BLaER1 treated with 17β-estradiol and CSF1 and Interleukin-3, amounts not matched to agents 10 nM and 100 nM (cell line): Measurements from ENCODE around the gene CORO2B.
"Not testable (repeated sequence)": the region's sequence is repeated elsewhere in the genome, so short reads cannot be mapped to it uniquely, and the experiment has no call there.

Source experiments
- H3K27ac ChIP-seq, 11 experiments: shearing (Covaris generic); formaldehyde crosslinking; 2 replicates each; pipeline ENCODE4 v1.8.1; 2022
- H3K27me3 ChIP-seq, 11 experiments: shearing (Covaris generic); formaldehyde crosslinking; 2 replicates each; pipeline ENCODE4 v1.8.1; 2022
- H3K36me3 ChIP-seq, 11 experiments: shearing (Covaris generic); formaldehyde crosslinking; 2 replicates each; pipeline ENCODE4 v1.8.1; 2022
- H3K4me1 ChIP-seq, 10 experiments: shearing (Covaris generic); formaldehyde crosslinking; 2 replicates each; pipeline ENCODE4 v1.8.1; 2022
- H3K4me2 ChIP-seq, 11 experiments: shearing (Covaris generic); formaldehyde crosslinking; 2 replicates each; pipeline ENCODE4 v1.8.1; 2022
- H3K4me3 ChIP-seq, 10 experiments: shearing (Covaris generic); formaldehyde crosslinking; 2 replicates each; pipeline ENCODE4 v1.8.1; 2022
- H3K9ac ChIP-seq, 11 experiments: shearing (Covaris generic); formaldehyde crosslinking; 2 replicates each; pipeline ENCODE4 v1.8.1; 2022
- H3K9me3 ChIP-seq, 11 experiments: shearing (Covaris generic); formaldehyde crosslinking; replicated peaks in 1 of 11; 2 replicates each; pipeline ENCODE4 v1.8.1; 2022
- H4K20me1 ChIP-seq, 11 experiments: shearing (Covaris generic); formaldehyde crosslinking; 2 replicates each; pipeline ENCODE4 v1.8.1; 2022
- Cebpa-rat ChIP-seq, 11 experiments: shearing (Covaris generic); IDR thresholded peaks; 2 replicates each; pipeline ENCODE4 v1.8.1; 2022

The CORO2B gene

GRCh38 chr15:68646696-68647095 is 67.9 kb downstream of the CORO2B start:
- H3K27me3 ChIP-seq, result no peaks in the 10 kb centered on the region
- TF ChIP-seq Cebpa-rat (IDR thresholded peaks at IDR 0.05), result no peak
- no peak overlapping the region for H3K27ac ChIP-seq
- peaks cover 23 to 38% (median 34%) of the 10 kb centered on the region in 10 experiments for H3K4me1 ChIP-seq
- H4K20me1 ChIP-seq, result 0 out of 22 replicates have a peak, but pooled peaks cover 0 to 7% (median 0%) of the 10 kb centered on the region in 11 experiments
- H3K9me3 ChIP-seq, result no peaks in the 10 kb centered on the region
- no peak overlapping the region for H3K4me3 ChIP-seq
- H3K4me2 ChIP-seq, result peak overlapping the region; percentile 3 to 75 (median 54); a peak in 16 of 22 replicates
- H3K36me3 ChIP-seq, result peaks cover 0 to 9% (median 0%) of the 10 kb centered on the region in 11 experiments; a peak in 4 of 22 replicates
- no peak overlapping the region for H3K9ac ChIP-seq

GRCh38 chr15:68647361-68647760 is 68.6 kb downstream of the CORO2B start:
- peaks cover 20 to 38% (median 33%) of the 10 kb centered on the region in 10 experiments for H3K4me1 ChIP-seq
- not testable (repeated sequence) for H3K9ac ChIP-seq, H3K4me2 ChIP-seq, H3K4me3 ChIP-seq, H3K9me3 ChIP-seq, H3K27me3 ChIP-seq, H4K20me1 ChIP-seq, H3K27ac ChIP-seq
- peaks cover 0 to 14% (median 0%) of the 10 kb centered on the region in 11 experiments; a peak in 5 of 22 replicates for H3K36me3 ChIP-seq

DNA sequence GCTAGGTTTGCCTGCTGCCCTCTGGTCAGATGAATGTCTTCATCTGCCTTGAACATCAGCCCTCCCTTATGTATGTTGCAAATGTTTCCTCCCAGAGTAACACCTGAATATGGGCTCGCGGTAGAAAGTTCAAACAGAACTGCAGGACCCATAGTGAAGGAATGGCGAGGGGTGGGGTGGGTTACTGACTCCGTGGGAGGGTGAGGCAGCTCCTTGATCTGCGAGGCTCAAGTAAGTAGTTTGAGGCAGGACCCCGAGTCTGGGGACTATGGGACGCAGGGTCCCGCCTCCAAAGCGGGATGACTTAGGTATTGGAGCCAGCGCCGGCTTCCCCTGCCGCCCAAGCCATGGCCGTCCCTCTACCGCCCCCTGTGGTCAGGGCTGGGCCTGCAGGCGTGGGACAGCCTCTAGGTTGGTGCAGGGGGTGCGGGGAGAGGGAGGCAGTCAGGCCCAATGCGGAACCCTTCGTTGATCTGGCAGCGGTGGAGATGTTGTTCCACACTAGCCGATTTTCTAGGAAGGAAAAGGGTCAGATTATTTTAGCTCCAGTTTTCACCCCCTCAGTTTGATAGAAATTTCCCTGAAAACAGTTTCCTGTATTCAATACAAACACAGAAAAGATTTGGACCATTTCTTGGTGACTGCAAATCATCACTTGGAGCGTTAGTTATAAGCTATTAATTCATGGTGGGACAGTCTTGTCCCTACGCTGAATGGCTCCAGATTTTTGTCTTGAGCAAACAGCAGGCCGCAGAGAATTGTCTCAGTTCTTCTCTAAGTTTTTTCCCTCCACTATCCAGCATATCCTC is 72.3 kb downstream of the CORO2B start:
- no peaks in the 10 kb centered on the region; a peak in 1 of 22 replicates for H4K20me1 ChIP-seq
- TF ChIP-seq Cebpa-rat (IDR thresholded peaks at IDR 0.05), result no peak
- H3K9ac ChIP-seq, result no peak overlapping the region
- H3K4me3 ChIP-seq, result no peak overlapping the region
- H3K4me2 ChIP-seq, result peak overlapping the region in 5 of 11 experiments; percentile 13 to 60 (median 40); a peak in 2 of 22 replicates
- H3K4me1 ChIP-seq, result peaks cover 8 to 20% (median 14%) of the 10 kb centered on the region in 10 experiments
- H3K27me3 ChIP-seq, result no peaks in the 10 kb centered on the region
- peaks cover 0 to 13% (median 0%) of the 10 kb centered on the region in 11 experiments; a peak in 3 of 22 replicates for H3K36me3 ChIP-seq
- H3K27ac ChIP-seq, result no peak overlapping the region
- H3K9me3 ChIP-seq, result no peaks in the 10 kb centered on the region

DNA sequence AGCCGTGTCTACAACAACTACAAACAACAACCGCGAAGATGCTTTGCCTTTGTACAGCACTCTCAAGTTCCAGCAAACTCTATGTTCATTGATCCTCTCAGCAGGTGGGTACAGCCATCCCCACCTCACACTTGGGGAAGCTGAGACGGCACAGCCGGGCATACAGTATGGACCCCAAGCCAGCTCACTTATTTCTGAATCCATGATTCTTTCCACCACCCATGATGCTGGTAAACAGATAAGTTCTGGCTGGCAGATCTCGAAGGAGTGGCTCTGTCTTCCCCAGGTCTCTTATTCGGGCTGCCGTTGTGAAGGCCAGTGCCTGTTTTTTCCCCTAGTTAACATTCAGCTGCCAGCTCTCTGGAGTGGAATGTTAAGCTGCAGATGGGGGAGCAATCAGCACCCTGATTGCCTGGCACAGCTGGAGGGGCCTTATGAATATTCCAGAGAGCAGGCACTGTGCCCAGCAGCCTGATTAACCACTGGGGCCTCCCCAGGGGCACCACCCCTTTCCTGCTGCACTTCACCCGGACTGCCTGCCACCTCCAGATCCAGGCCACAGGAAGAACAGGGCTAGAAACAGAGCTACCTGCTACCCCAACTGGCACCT is 73.2 kb downstream of the CORO2B start:
- Histone ChIP-seq H3K4me3 (no peak overlapping the region), H3K4me1 (peaks cover 0 to 13% (median 8%) of the 10 kb centered on the region in 10 experiments; a peak in 12 of 20 replicates), H3K27me3 (no peaks in the 10 kb centered on the region), H3K36me3 (peaks cover 0 to 13% (median 0%) of the 10 kb centered on the region in 11 experiments; a peak in 3 of 22 replicates), H3K9ac (peak overlapping the region in 1 of 11 experiments; percentile 41; a peak in 1 of 22 replicates), H4K20me1 (no peaks in the 10 kb centered on the region; a peak in 1 of 22 replicates), H3K4me2 (peak overlapping the region in 8 of 11 experiments; percentile 13 to 60 (median 33); a peak in 12 of 22 replicates), H3K27ac (no peak overlapping the region), H3K9me3 (no peaks in the 10 kb centered on the region)
- TF ChIP-seq Cebpa-rat (IDR thresholded peaks at IDR 0.05), result no peak

DNA sequence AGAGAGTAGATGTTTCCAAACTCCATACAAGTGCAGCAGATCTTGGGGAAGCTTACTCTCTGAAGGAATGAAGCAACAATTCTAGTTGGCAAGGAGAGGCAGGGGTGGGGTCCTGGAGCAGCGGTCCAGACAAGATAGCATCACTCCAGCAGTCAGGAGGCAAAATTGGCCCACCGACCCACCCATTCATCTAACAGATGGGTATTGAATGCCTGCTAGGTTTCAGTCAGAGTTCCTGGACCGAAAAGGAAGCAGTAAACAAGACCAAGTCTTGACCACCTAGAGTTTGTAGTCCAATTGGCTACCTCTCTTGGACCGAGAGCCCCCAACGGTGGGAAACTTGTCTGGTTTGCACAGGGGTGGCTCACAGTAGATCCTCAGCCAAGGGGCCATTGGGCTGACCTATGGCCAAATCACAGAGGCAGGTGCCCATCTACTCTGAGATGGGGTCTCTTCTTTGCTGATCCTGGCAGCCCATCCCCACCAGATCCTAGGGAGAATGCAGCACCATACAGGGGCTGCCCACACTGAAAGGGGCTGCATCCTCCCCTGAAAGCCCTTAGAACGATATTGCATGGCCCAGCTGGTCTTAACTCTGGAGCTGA is 74.3 kb downstream of the CORO2B start:
- Histone ChIP-seq H3K27me3 (no peaks in the 10 kb centered on the region), H3K9me3 (no peaks in the 10 kb centered on the region), H3K36me3 (peaks cover 0 to 13% (median 0%) of the 10 kb centered on the region in 11 experiments; a peak in 3 of 22 replicates), H3K4me2 (no peak overlapping the region), H3K4me1 (peaks cover 0 to 23% (median 13%) of the 10 kb centered on the region in 10 experiments; a peak in 16 of 20 replicates), H3K9ac (no peak overlapping the region), H4K20me1 (no peaks in the 10 kb centered on the region; a peak in 2 of 22 replicates), H3K4me3 (no peak overlapping the region), H3K27ac (no peak overlapping the region)
- TF ChIP-seq Cebpa-rat (IDR thresholded peaks at IDR 0.05), result no peak

GRCh38 chr15:68653801-68654200 is 75.0 kb downstream of the CORO2B start:
- no peak overlapping the region for H3K9ac ChIP-seq
- no peak overlapping the region for H3K27ac ChIP-seq
- H3K4me3 ChIP-seq, result no peak overlapping the region
- H4K20me1 ChIP-seq, result no peaks in the 10 kb centered on the region; a peak in 2 of 22 replicates
- H3K36me3 ChIP-seq, result peaks cover 0 to 13% (median 0%) of the 10 kb centered on the region in 11 experiments; a peak in 3 of 22 replicates
- H3K4me1 ChIP-seq, result peaks cover 0 to 30% (median 20%) of the 10 kb centered on the region in 10 experiments; a peak in 16 of 20 replicates
- no peak for TF ChIP-seq Cebpa-rat (IDR thresholded peaks at IDR 0.05)
- no peaks in the 10 kb centered on the region for H3K27me3 ChIP-seq
- H3K4me2 ChIP-seq, result no peak overlapping the region
- H3K9me3 ChIP-seq, result no peaks in the 10 kb centered on the region

GRCh38 chr15:68654786-68655560 is 76.2 kb downstream of the CORO2B start:
- Histone ChIP-seq H3K9ac (no peak overlapping the region), H3K9me3 (no peaks in the 10 kb centered on the region), H3K27me3 (no peaks in the 10 kb centered on the region), H4K20me1 (no peaks in the 10 kb centered on the region; a peak in 2 of 22 replicates), H3K4me2 (no peak overlapping the region), H3K4me1 (peaks cover 0 to 30% (median 20%) of the 10 kb centered on the region in 10 experiments; a peak in 16 of 20 replicates), H3K27ac (no peak overlapping the region), H3K36me3 (peaks cover 0 to 13% (median 0%) of the 10 kb centered on the region in 11 experiments; a peak in 3 of 22 replicates), H3K4me3 (no peak overlapping the region)
- no peak for TF ChIP-seq Cebpa-rat (IDR thresholded peaks at IDR 0.05)

DNA sequence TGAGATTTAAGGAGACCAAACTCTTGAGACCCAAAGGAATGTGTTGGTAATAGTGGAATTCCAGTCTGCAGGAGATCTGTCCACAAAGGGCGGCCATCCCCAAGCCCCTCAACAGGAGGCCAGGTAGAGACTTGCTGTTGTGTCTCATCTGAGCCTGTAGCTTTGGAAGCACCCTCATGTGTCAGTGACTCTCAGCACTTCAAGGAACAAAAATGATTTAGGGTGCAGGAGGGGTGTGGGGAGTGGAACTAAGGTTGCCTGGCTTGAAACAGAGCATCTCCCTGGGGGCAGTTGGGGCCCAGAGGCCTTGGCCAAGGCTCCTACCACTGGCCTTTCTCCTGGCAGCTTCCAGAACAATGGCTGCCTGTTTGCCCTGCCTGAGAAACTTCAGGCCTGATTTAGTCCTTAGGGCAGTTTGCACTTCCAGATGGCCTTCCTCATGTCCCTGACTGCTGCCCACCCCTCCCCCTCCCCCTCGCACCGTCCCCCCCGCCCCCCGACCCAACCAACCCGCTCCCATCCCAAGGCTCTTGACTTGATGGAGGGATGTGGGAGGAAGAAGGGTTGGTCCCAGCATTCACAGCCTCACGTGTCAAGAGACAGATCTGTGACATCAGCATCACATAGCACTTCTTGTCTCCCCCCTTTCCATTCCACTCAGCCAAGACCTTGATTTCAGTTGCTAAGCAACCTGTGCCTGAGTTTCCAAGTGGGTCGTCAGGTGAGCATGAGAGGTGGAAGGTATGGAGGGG is 77.1 kb downstream of the CORO2B start:
- Histone ChIP-seq H3K4me2 (no peak overlapping the region), H3K27me3 (no peaks in the 10 kb centered on the region), H3K9ac (no peak overlapping the region), H3K36me3 (peaks cover 0 to 13% (median 0%) of the 10 kb centered on the region in 11 experiments; a peak in 3 of 22 replicates), H4K20me1 (no peaks in the 10 kb centered on the region; a peak in 2 of 22 replicates), H3K9me3 (no peaks in the 10 kb centered on the region), H3K27ac (no peak overlapping the region), H3K4me1 (peaks cover 0 to 30% (median 20%) of the 10 kb centered on the region in 10 experiments; a peak in 16 of 20 replicates), H3K4me3 (no peak overlapping the region)
- no peak for TF ChIP-seq Cebpa-rat (IDR thresholded peaks at IDR 0.05)
